GM23248 (cell line): ENCODE data around the gene PNKP.

Source experiments
- EZH2 ChIP-seq: fragments of 200-600 bp; sonication (generic); IDR thresholded peaks from 2 replicates; pipeline ENCODE4 v1.6.1; 2018; ENCODE audit warnings: antibody characterized with exemption, mild to moderate bottlenecking; ENCODE audit not compliant: insufficient read depth, poor library complexity, severe bottlenecking
- EZH2phosphoT487 ChIP-seq: fragments of 200-600 bp; sonication (generic); IDR thresholded peaks from 2 replicates; pipeline ENCODE4 v1.6.1; 2018; ENCODE audit warnings: antibody characterized with exemption, moderate library complexity, mild to moderate bottlenecking, low read depth; ENCODE audit not compliant: insufficient read depth

GRCh38 chr19:49836176-49837008 is 31.0 kb downstream of the PNKP start:
- TF ChIP-seq EZH2phosphoT487 = no peak
- TF ChIP-seq EZH2 = no peak
